Measurements from ENCODE around the gene NRBF2. TPM values are rescaled to one million over a fixed set of nuclear protein-coding genes. Genes with fewer than 3 reads are reported as not detected.

The NRBF2 gene
- total RNA-seq, 2 experiments from 2014 or later, result 21.8 to 22.6 TPM

DNA sequence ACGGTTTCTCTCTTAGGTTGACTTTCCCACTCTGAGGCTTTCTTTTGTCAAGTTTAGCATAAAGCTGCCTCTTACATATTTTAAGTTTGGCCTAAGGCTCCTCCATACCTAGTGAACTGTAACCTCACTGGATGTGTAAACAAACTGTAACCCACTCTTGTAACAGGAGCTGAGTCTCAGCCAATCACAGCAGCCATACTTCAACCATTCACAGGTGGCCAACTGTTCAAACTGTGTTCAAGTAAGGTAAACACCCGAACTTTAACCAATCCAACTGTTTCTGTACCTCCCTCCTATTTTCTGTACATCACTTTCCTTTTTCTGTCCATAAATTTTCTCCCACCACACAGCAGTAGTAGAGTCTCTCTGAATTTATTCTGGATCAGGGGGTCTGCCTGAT lies 7.7 kb upstream of the NRBF2 start:
- H3K36me3 Mint-ChIP-seq (ENCODE audit: low read depth), result no peaks in the 10 kb centered on the region
- peaks cover 2% of the 10 kb centered on the region for H3K27me3 Mint-ChIP-seq (ENCODE audit: low read depth)

DNA sequence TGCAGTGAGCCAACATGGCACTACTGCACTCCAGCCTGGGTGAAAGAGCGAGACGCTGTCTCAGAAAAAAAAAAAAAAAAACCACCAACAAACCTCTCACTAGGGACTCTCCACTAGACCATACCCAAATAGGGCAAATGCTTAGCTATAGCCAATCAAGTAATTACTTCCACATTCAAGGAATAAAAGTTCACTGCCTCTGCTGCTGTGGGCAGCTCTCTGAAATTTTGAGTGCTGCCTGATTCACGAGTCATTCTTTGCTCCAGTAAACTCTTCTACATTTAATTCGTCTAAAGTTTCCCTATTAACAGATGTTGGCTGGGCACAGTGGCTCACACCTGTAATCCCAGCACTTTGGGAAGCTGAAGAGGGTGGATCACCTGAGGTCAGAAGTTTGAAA lies 4.7 kb upstream of the NRBF2 start:
- Mint-ChIP-seq H3K27ac (no peak overlapping the region), H3K4me3 (no peak overlapping the region), H3K4me1 (ENCODE audit: low read depth) (peaks cover 9% of the 10 kb centered on the region), H3K27me3 (ENCODE audit: low read depth) (peaks cover 2% of the 10 kb centered on the region), H3K36me3 (ENCODE audit: low read depth) (peaks cover 10% of the 10 kb centered on the region), H3K9me3 (ENCODE audit: insufficient read depth) (peaks cover 12% of the 10 kb centered on the region)
- DNase-seq, result no peak
- no peak for ATAC-seq
- CTCF ChIA-PET, result no interaction called here
- POLR2A ChIA-PET, result no interaction called here

More for the DNA sequence above, 7.7 kb upstream of the NRBF2 start:
- POLR2A ChIA-PET, result no interaction called here
- H3K9me3 Mint-ChIP-seq (ENCODE audit: insufficient read depth), result no peaks in the 10 kb centered on the region
- H3K4me1 Mint-ChIP-seq (ENCODE audit: low read depth), result no peaks in the 10 kb centered on the region
- DNase-seq (no peak), ATAC-seq (no peak)
- CTCF ChIA-PET, result no interaction called here
- H3K4me3 Mint-ChIP-seq, result no peak overlapping the region
- no peak overlapping the region for H3K27ac Mint-ChIP-seq

DNA sequence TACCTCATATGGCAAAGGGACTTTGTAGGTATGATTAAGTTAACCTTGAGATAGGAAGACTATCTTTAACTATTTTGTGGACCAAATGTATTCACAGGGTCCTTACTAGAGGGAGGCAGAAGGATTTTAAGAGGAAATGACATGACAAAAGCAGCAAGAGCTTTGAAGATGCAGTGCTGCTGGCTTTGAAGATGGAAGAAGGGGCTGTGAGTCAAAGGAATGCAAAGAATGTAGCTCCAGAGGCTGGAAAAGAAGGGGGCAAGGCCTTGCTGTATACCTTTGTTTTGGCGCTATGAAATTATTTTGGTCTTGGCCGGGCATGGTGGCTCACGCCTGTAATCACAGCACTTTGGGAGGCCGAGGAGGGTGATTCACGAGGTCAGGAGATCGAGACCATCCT lies 3.2 kb upstream of the NRBF2 start:
- ChIA-PET POLR2A (no interaction called here), CTCF (interaction anchor here (1.4 kb wide), 1 partner anchor 28 kb away, joined by 5 read pairs; no protein-coding TSS in a partner anchor)
- ATAC-seq, result no peak
- H3K4me3 Mint-ChIP-seq, result no peak overlapping the region
- H3K27me3 Mint-ChIP-seq (ENCODE audit: low read depth), result peaks cover 2% of the 10 kb centered on the region
- peaks cover 12% of the 10 kb centered on the region for H3K9me3 Mint-ChIP-seq (ENCODE audit: insufficient read depth)
- H3K27ac Mint-ChIP-seq, result no peak overlapping the region
- H3K4me1 Mint-ChIP-seq (ENCODE audit: low read depth), result peaks cover 17% of the 10 kb centered on the region
- H3K36me3 Mint-ChIP-seq (ENCODE audit: low read depth), result peaks cover 10% of the 10 kb centered on the region
- DNase-seq, result no peak

DNA sequence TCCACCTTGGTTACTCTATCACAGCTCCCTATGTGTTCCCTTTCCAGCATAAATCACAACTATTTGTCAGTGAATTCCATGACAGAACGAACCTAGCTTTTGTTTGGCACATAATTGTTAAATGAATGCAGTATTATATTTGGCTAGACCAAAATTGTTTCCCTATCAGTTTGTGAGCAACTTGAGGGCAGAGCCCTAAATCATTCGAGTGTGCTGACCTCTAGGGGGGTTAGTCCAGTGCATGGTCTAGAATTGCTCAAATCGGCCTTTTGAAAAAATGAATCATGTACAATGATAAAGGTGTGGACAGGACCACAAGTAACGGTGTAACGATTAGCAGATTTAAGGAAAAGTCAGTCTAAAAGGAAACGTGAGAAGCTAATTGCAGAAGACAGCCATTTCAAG lies 475 bp upstream of the NRBF2 start:
- Mint-ChIP-seq H3K27me3 (ENCODE audit: low read depth) (no peaks in the 10 kb centered on the region), H3K36me3 (ENCODE audit: low read depth) (peaks cover 18% of the 10 kb centered on the region), H3K27ac (peak overlapping the region; percentile 97), H3K9me3 (ENCODE audit: insufficient read depth) (peaks cover 12% of the 10 kb centered on the region), H3K4me1 (ENCODE audit: low read depth) (peaks cover 36% of the 10 kb centered on the region), H3K4me3 (peak overlapping the region; percentile 91)
- CTCF ChIA-PET, result interaction anchor here (1.0 to 6.0 kb wide), 9 partner anchors 9 to 695 kb away, joined by 3 to 42 read pairs (median 5); no protein-coding TSS in a partner anchor
- DNase-seq (no peak), ATAC-seq (no peak)
- POLR2A ChIA-PET, result interaction anchor here (0.5 to 1.7 kb wide), 13 partner anchors 12 to 678 kb away, joined by 3 to 8 read pairs (median 4); no protein-coding TSS in a partner anchor

DNA sequence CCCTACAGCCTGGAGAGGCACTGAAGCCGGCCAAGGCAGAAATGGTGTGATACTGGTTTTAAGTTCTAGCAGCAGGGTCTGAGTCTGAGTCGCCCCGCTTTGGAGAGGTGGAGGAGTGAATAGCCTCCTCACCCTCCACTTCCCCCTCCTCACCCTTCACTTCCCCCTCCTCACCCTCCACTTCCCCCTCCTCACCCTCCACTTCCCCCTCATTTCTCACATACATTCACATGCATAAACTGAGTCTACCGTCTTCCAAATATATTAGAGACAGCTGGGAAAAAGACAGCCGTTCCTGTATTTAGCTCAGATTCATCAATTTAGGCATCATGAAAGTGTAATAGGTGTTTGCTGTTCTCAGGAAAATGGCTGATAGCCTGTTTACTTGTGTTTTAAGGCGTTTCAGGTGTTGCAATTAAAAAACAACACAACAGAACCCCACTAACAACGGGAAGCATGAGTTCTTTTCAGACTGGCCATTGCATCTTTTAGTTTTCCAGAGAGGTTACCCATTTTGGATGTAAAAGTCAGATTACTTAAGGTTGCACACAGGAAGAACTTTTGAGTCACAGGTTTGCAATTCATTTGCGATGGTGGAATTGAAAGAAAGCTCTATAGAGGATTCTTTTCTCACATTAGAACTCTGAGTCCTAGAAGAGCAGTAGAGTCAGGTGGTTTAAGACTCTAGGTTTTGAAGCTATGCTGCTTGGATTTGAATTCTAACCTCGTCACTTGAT lies 861 bp downstream of the NRBF2 start:
- ChIA-PET CTCF (interaction anchor here (0.7 to 6.0 kb wide), 10 partner anchors 10 to 587 kb away, joined by 3 to 42 read pairs (median 4); no protein-coding TSS in a partner anchor), POLR2A (interaction anchor here (0.6 to 1.5 kb wide), 9 partner anchors 11 to 586 kb away, joined by 3 to 8 read pairs (median 4); no protein-coding TSS in a partner anchor)
- ATAC-seq (no peak), DNase-seq (no peak)
- H3K27ac Mint-ChIP-seq, result peak overlapping the region; percentile 97
- H3K36me3 Mint-ChIP-seq (ENCODE audit: low read depth), result peaks cover 21% of the 10 kb centered on the region
- H3K9me3 Mint-ChIP-seq (ENCODE audit: insufficient read depth), result peaks cover 12% of the 10 kb centered on the region
- H3K4me3 Mint-ChIP-seq, result peak overlapping the region; percentile 91
- H3K27me3 Mint-ChIP-seq (ENCODE audit: low read depth), result no peaks in the 10 kb centered on the region
- H3K4me1 Mint-ChIP-seq (ENCODE audit: low read depth), result peaks cover 41% of the 10 kb centered on the region

DNA sequence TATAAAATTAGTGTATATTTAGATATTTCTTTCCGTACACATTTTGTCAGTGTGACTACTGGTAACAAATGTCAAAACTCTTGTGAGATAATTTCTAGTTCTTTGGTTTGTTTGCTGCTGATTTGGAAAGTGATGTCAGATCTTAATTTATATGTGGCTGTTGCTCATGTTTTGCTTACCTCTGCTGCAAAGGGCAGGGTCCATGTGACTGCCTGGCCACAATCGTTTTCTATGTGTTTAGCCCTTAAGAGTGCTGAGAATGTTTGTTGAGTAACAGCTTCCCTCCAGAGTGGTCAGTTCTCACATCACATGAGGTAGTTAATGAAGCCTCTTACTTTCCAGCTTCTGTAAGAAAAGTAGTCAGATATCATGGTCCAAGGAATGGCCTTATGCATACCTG lies 4.2 kb downstream of the NRBF2 start:
- ChIA-PET CTCF (interaction anchor here (1.2 to 6.0 kb wide), 3 partner anchors 9 to 29 kb away, joined by 3 to 42 read pairs (median 7); no protein-coding TSS in a partner anchor), POLR2A (no interaction called here)
- Mint-ChIP-seq H3K36me3 (ENCODE audit: low read depth) (peaks cover 35% of the 10 kb centered on the region), H3K27ac (no peak overlapping the region), H3K4me1 (ENCODE audit: low read depth) (peaks cover 45% of the 10 kb centered on the region), H3K4me3 (no peak overlapping the region), H3K9me3 (ENCODE audit: insufficient read depth) (peaks cover 6% of the 10 kb centered on the region), H3K27me3 (ENCODE audit: low read depth) (no peaks in the 10 kb centered on the region)
- no peak for ATAC-seq
- no peak for DNase-seq

DNA sequence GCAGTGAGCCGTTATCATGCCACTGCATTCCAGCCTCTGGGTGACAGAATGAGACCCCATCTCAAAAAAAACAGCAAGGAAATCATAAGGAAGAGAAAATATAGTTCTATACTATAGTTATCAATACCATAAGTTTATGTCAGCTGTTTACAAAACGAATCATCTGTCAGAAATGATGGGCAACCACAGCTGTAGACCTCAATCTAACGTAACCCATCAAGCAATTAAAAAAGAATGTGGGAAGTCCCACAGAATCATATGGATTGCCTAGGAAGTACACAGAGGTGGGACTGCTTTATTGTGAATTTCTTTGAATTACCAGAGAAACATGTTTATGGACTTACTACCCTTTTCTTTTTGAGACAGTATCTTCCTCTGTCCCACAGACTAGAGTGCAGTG lies 6.9 kb downstream of the NRBF2 start:
- Mint-ChIP-seq H3K4me3 (no peak overlapping the region), H3K27ac (peak overlapping the region; percentile 63), H3K27me3 (ENCODE audit: low read depth) (no peaks in the 10 kb centered on the region), H3K36me3 (ENCODE audit: low read depth) (peaks cover 32% of the 10 kb centered on the region), H3K4me1 (ENCODE audit: low read depth) (peaks cover 37% of the 10 kb centered on the region), H3K9me3 (ENCODE audit: insufficient read depth) (no peaks in the 10 kb centered on the region)
- ATAC-seq (no peak), DNase-seq (no peak)
- POLR2A ChIA-PET, result no interaction called here
- CTCF ChIA-PET, result interaction anchor here (0.7 to 5.2 kb wide), 3 partner anchors 18 to 456 kb away, joined by 3 to 25 read pairs (median 3); no protein-coding TSS in a partner anchor

DNA sequence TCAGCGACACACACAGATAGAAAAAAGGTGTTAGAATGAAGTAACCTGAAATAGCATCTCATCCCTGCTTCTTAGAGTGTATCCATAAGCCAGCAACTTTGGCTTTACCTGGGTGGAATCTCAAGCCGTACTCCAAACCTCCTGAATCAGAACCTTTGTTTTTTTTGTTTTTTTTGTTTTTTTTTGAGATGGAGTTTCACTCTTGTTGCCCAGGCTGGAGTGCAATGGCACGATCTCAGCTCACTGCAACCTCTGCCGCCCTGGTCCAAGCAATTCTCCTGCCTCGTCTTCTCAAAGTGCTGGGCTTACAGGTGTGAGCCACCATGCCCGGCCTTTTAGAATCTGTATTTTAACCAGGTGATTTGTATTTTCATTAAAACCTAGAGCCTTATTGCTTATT lies 9.0 kb downstream of the NRBF2 start:
- ATAC-seq, result no peak
- H3K36me3 Mint-ChIP-seq (ENCODE audit: low read depth), result peaks cover 39% of the 10 kb centered on the region
- no peak overlapping the region for H3K4me3 Mint-ChIP-seq
- no peak for DNase-seq
- H3K4me1 Mint-ChIP-seq (ENCODE audit: low read depth), result peaks cover 32% of the 10 kb centered on the region
- H3K27me3 Mint-ChIP-seq (ENCODE audit: low read depth), result no peaks in the 10 kb centered on the region
- ChIA-PET POLR2A (interaction anchor here (0.6 kb wide), 1 partner anchor 407 kb away, joined by 3 read pairs; no protein-coding TSS in a partner anchor), CTCF (interaction anchor here (0.8 to 5.2 kb wide), 6 partner anchors 9 to 578 kb away, joined by 3 to 25 read pairs (median 7); partner anchors contain the start of gene NRBF2)
- H3K9me3 Mint-ChIP-seq (ENCODE audit: insufficient read depth), result no peaks in the 10 kb centered on the region
- no peak overlapping the region for H3K27ac Mint-ChIP-seq

DNA sequence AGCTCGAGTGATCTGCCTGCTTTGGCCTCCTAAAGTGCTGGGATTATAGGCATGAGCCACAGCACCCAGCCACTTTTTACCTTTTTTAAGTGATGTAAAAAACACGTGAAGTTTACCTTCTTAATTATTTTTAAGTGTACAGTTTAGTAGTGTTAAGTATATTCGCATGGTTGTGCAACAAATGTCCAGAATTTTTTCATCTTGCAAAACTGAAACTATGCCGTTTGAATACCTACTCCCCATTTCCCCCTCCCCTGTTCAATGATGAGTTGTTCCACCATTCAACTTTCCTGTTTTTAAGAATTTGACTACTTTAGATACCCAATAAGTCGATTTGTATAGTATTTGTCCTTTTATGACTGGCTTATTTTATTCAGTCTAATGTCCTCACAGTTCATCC lies 10.9 kb downstream of the NRBF2 start:
- H3K4me3 Mint-ChIP-seq, result no peak overlapping the region
- no peak for ATAC-seq
- CTCF ChIA-PET, result interaction anchor here (0.9 to 5.9 kb wide), 3 partner anchors 9 to 14 kb away, joined by 3 to 71 read pairs (median 25); no protein-coding TSS in a partner anchor

DNA sequence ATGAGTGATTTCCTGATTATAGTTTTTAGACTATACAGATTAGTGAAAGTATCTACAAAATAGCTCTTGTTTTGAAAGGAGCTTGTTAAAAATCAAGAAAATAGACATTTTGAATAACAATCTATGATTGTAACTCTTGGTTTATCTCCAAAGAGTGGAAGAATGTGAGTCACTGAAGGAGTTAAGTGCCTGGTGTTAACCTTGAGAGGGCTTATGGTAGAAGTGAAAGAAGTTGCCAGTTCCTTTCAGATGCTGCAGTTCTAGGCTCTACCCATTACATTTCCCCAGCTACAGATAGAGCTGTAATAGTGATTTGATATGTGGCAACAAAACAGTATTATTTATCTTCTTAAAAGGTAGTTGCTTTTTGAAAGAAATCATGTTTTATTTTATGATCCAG lies 12.7 kb downstream of the NRBF2 start:
- H3K27me3 Mint-ChIP-seq (ENCODE audit: low read depth), result no peaks in the 10 kb centered on the region
- no peak overlapping the region for H3K4me3 Mint-ChIP-seq
- H3K9me3 Mint-ChIP-seq (ENCODE audit: insufficient read depth), result no peaks in the 10 kb centered on the region
- no peak overlapping the region for H3K27ac Mint-ChIP-seq
- no peak for DNase-seq
- no peak for ATAC-seq
- peaks cover 25% of the 10 kb centered on the region for H3K4me1 Mint-ChIP-seq (ENCODE audit: low read depth)
- peaks cover 33% of the 10 kb centered on the region for H3K36me3 Mint-ChIP-seq (ENCODE audit: low read depth)
- ChIA-PET CTCF (interaction anchor here (1.3 to 5.9 kb wide), 4 partner anchors 12 to 62 kb away, joined by 4 to 71 read pairs (median 8); partner anchors contain the start of gene NRBF2), POLR2A (interaction anchor here (0.7 to 2.6 kb wide), 5 partner anchors 11 to 111 kb away, joined by 3 to 7 read pairs (median 3); partner anchors contain the start of gene NRBF2)

More for the DNA sequence above, 10.9 kb downstream of the NRBF2 start:
- peaks cover 40% of the 10 kb centered on the region for H3K36me3 Mint-ChIP-seq (ENCODE audit: low read depth)
- POLR2A ChIA-PET, result interaction anchor here (2.6 kb wide), 1 partner anchor 11 kb away, joined by 7 read pairs; the partner anchor contains the start of gene NRBF2
- peaks cover 25% of the 10 kb centered on the region for H3K4me1 Mint-ChIP-seq (ENCODE audit: low read depth)
- DNase-seq, result no peak
- H3K9me3 Mint-ChIP-seq (ENCODE audit: insufficient read depth), result no peaks in the 10 kb centered on the region
- no peaks in the 10 kb centered on the region for H3K27me3 Mint-ChIP-seq (ENCODE audit: low read depth)
- H3K27ac Mint-ChIP-seq, result no peak overlapping the region

DNA sequence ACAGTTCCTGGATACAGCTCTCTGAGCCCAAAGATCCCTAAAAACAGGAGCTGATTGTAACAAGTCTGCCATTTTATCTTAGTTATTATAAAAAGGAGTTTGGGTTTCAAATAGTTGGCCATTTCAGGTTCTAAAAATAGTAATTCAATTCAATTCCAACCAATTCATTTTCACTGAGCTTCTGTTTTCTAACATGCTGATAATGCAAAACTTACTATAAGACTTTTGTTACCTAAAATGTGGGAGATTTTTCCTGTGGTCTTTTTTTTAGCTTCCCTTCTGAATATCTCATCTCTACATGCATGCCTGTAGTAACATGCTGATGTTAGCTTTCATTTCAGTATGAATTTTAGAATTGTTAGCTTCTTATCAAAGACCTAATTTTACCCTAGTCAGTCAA lies 13.4 kb downstream of the NRBF2 start:
- ChIA-PET CTCF (interaction anchor here (0.7 to 5.9 kb wide), 5 partner anchors 9 to 62 kb away, joined by 3 to 71 read pairs (median 4); partner anchors contain the start of gene NRBF2), POLR2A (interaction anchor here (0.7 to 2.6 kb wide), 4 partner anchors 12 to 112 kb away, joined by 3 to 7 read pairs (median 5); partner anchors contain the start of gene NRBF2)
- peaks cover 31% of the 10 kb centered on the region for H3K36me3 Mint-ChIP-seq (ENCODE audit: low read depth)
- no peaks in the 10 kb centered on the region for H3K9me3 Mint-ChIP-seq (ENCODE audit: insufficient read depth)
- H3K27ac Mint-ChIP-seq, result no peak overlapping the region
- ATAC-seq, result no peak
- peaks cover 23% of the 10 kb centered on the region for H3K4me1 Mint-ChIP-seq (ENCODE audit: low read depth)
- no peak for DNase-seq
- H3K4me3 Mint-ChIP-seq, result no peak overlapping the region
- no peaks in the 10 kb centered on the region for H3K27me3 Mint-ChIP-seq (ENCODE audit: low read depth)

DNA sequence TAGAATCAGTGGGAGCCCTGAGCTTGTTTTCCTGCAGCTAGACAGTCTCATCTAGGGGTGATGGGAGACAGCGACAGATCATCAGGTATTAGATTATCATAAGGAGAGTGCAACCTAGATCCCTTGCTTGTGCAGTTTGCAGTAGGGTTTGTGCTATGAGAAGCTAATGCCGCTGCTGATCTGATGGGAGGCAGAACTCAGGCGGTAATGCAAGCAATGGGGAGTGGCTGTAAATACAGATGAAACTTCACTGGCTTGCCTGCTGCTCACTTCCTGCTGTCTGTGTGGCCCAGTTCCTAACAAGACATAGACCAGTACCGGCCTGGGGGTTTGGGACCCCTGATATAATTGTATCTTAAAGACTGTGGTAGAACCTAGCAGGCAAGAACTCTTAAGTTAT lies 17.6 kb downstream of the NRBF2 start:
- Mint-ChIP-seq H3K36me3 (ENCODE audit: low read depth) (peaks cover 43% of the 10 kb centered on the region), H3K9me3 (ENCODE audit: insufficient read depth) (no peaks in the 10 kb centered on the region), H3K4me3 (no peak overlapping the region), H3K27ac (no peak overlapping the region), H3K4me1 (ENCODE audit: low read depth) (peaks cover 8% of the 10 kb centered on the region), H3K27me3 (ENCODE audit: low read depth) (no peaks in the 10 kb centered on the region)
- DNase-seq (no peak), ATAC-seq (no peak)
- CTCF ChIA-PET, result interaction anchor here (2.1 kb wide), 1 partner anchor 16 kb away, joined by 5 read pairs; no protein-coding TSS in a partner anchor
- POLR2A ChIA-PET, result no interaction called here
